AG04450 (cell line): ENCODE measurements around the gene CNTNAP2. TPM values are rescaled to one million over a fixed set of nuclear protein-coding genes. Genes with fewer than 3 reads are reported as not detected.

Source experiments
- CTCF ChIA-PET: fragments of 300-600, 350-600 bp; formaldehyde crosslinking; extraction: SDS; loops from one replicate; lab custom pipeline; 2022; ENCODE audit warnings: antibody characterized with exemption, inconsistent platforms; lab: Charles Lee
- POLR2A ChIA-PET: fragments of 350-600 bp; formaldehyde crosslinking; extraction: SDS; loops from one replicate; lab custom pipeline; 2021; ENCODE audit warnings: antibody characterized with exemption, inconsistent platforms; lab: Yijun Ruan, JAX
- DNase-seq: peaks from one replicate; pipeline ENCODE4 v3.0.0-alpha.2; 2011; ENCODE audit warnings: low read depth, low spot score
- H3K27ac ChIP-seq: one replicate; pipeline ENCODE4 v1.5.1; 2012; ENCODE audit warnings: low read depth, low read length, control low read depth
- H3K27me3 ChIP-seq: one replicate; pipeline ENCODE4 v1.6.0; 2012; ENCODE audit warnings: low read length; ENCODE audit not compliant: control insufficient read depth, insufficient read depth
- H3K4me3 ChIP-seq: 2 replicates; pipeline ENCODE4 v1.5.1; 2011; ENCODE audit warnings: mild to moderate bottlenecking, low read depth, low read length, control low read depth
- H3K9me3 ChIP-seq: 2 replicates; pipeline ENCODE4 v1.5.1; 2012; ENCODE audit warnings: low read length; ENCODE audit not compliant: control insufficient read depth, insufficient read depth
- CTCF ChIP-seq: IDR thresholded peaks from 2 replicates; pipeline ENCODE4 v1.5.1; 2011; ENCODE audit warnings: low read depth, low read length, control low read depth, inconsistent platforms
- polyA plus RNA-seq: library from polyadenylated mRNA; depleted of rRNA; stranded (reverse); fragments of >200 nt; gene quantifications from 2 replicates; pipeline ENCODE4 v1.2.3, GENCODE V29; 2011

CNTNAP2 gene
- polyA plus RNA-seq, 1 experiment: not detected

GRCh38 chr7:146479040-146479439 lies 362.4 kb downstream of the CNTNAP2 start:
- no peak overlapping the region for H3K4me3 ChIP-seq
- H3K27ac ChIP-seq: no peak overlapping the region
- no peaks in the 10 kb centered on the region for H3K27me3 ChIP-seq
- DNase-seq: no peak
- peaks cover 6% of the 10 kb centered on the region; the same call in 1 of the 2 replicates for H3K9me3 ChIP-seq
- CTCF ChIA-PET: no interaction called here
- no peak for TF ChIP-seq CTCF
- POLR2A ChIA-PET: no interaction called here

GRCh38 chr7:146486519-146486918 lies 369.9 kb downstream of the CNTNAP2 start:
- no peaks in the 10 kb centered on the region for H3K27me3 ChIP-seq
- no peak for TF ChIP-seq CTCF
- peaks cover 15% of the 10 kb centered on the region for H3K9me3 ChIP-seq
- ChIA-PET POLR2A (no interaction called here), CTCF (no interaction called here)
- no peak overlapping the region for H3K4me3 ChIP-seq
- no peak overlapping the region for H3K27ac ChIP-seq
- no peak for DNase-seq

DNA sequence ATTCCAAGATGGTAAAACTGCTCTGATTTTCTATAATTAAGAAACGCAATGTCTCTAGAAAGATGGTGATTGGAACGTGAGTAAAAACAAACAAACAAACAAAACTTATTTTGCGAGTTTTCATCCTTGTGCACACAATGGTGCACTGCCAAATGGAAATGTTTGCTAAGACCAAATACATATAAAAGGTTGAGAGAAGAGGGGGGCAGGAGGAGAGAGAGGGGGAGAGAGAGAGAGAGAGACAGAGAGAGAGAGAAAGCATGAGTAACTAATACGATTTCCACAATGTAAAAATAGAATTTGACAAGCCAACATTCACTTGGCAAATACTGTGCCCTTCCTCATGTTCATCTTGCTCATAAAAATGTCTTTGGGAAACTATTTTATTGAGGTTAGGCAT lies 375.4 kb downstream of the CNTNAP2 start:
- Histone ChIP-seq H3K4me3 (no peak overlapping the region), H3K27me3 (no peaks in the 10 kb centered on the region), H3K27ac (no peak overlapping the region), H3K9me3 (peaks cover 14% of the 10 kb centered on the region)
- POLR2A ChIA-PET: no interaction called here
- CTCF ChIA-PET: no interaction called here
- TF ChIP-seq CTCF: no peak
- no peak for DNase-seq

DNA sequence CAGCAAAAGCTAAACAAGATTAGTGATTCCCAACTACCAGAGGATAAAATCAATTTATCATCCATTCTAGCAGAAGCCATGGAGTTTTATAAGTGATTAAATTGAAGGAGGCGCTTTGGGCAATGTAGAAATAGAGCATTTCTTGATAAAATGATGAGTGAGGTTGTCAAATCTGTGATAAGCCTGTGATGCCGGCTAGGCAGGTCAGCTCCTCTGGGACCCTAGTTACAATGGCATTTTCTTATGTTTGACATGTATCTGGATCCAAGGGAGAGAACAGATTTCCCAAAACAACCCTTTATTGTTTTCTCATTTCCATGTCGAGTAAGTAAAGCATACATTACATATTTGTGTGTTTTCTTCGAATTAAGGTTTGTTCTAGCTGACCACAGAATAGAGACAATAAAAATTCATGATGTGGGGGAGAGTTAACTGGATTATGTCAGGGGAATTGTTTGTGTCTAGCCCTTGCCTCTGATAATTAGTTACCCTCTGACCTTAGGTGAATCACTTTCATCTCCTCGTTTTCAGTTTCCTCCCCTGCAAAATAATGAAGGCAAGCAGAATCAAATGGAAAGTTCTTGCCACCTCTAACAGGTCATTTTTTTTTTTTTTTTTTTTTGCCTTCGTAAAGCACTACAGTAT lies 378.5 kb downstream of the CNTNAP2 start:
- CTCF ChIA-PET: no interaction called here
- H3K4me3 ChIP-seq: no peak overlapping the region
- TF ChIP-seq CTCF: no peak

GRCh38 chr7:146496657-146497056 lies 380.1 kb downstream of the CNTNAP2 start:
- ChIA-PET POLR2A (no interaction called here), CTCF (no interaction called here)
- no peak overlapping the region for H3K4me3 ChIP-seq
- DNase-seq: no peak
- H3K27me3 ChIP-seq: no peaks in the 10 kb centered on the region
- peaks cover 3% of the 10 kb centered on the region; the same call in 1 of the 2 replicates for H3K9me3 ChIP-seq
- no peak for TF ChIP-seq CTCF
- H3K27ac ChIP-seq: no peak overlapping the region

More for the DNA sequence above, 378.5 kb downstream of the CNTNAP2 start:
- no peak for DNase-seq
- Histone ChIP-seq H3K27ac (no peak overlapping the region), H3K9me3 (peaks cover 3% of the 10 kb centered on the region; the same call in 1 of the 2 replicates), H3K27me3 (no peaks in the 10 kb centered on the region)
- POLR2A ChIA-PET: no interaction called here
